SK-MEL-5 (cell line): ENCODE data around the gene DDX51. TPM values are rescaled to one million over a fixed set of nuclear protein-coding genes. Genes with fewer than 3 reads are reported as not detected.

Experiments used
- DNase-seq: peaks from one replicate; pipeline ENCODE4 v3.0.0-alpha.2; 2016; ENCODE audit warnings: low read depth, low spot score
- in situ Hi-C: cut with HindIII; loops from 2 replicates; pipeline ENCODE4 v1.10.0; 2016; ENCODE audit warnings: low sequenced_read_pairs, high pct_unique_total_duplicates, low pct_unique_long_range_greater_than_20kb
- total RNA-seq: library from RNA; depleted of rRNA; stranded (reverse); fragments of >200 nt; shearing (Covaris generic); gene quantifications from 2 replicates; pipeline ENCODE4 v1.2.3, GENCODE V29; 2014

The DDX51 gene
- total RNA-seq, 1 experiment from 2014 or later = 11.1 TPM

- no peak for DNase-seq
- in situ Hi-C loops = no loop called here
These were observed 16.5 kb upstream of the DDX51 start for GRCh38 chr12:132160601-132161035.

- in situ Hi-C loops = no loop called here
- no peak for DNase-seq
These were observed 15.9 kb upstream of the DDX51 start for GRCh38 chr12:132160016-132160415.

DNA sequence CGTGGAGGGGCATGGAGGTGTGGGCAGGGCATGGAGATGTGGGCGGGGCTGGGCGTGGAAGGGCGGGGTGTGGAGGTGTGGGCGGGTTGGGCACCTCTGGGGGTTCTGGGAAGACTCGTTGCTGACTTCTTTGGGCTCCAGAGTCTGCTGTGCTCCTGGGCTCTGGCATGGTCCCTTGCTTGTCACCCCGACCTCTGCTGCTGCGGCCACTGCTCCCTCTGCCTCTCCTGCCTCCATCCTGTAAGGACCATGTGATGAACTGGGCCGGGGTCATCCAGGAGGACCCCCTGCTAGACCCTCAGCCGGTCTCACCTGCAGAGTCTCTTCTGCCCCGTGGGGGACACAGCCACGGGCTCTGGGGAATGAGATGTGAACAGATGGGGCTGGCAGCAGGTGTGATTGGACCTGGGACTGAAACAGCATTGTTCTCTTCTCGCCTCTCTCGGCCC lies 15.5 kb upstream of the DDX51 start:
- no peak for DNase-seq
- in situ Hi-C loops = no loop called here

- in situ Hi-C loops = no loop called here
- no peak for DNase-seq
These were observed 14.8 kb upstream of the DDX51 start for GRCh38 chr12:132158677-132159554.

- no peak for DNase-seq
- in situ Hi-C loops = no loop called here
These were observed 13.8 kb upstream of the DDX51 start for GRCh38 chr12:132157733-132158409.

DNA sequence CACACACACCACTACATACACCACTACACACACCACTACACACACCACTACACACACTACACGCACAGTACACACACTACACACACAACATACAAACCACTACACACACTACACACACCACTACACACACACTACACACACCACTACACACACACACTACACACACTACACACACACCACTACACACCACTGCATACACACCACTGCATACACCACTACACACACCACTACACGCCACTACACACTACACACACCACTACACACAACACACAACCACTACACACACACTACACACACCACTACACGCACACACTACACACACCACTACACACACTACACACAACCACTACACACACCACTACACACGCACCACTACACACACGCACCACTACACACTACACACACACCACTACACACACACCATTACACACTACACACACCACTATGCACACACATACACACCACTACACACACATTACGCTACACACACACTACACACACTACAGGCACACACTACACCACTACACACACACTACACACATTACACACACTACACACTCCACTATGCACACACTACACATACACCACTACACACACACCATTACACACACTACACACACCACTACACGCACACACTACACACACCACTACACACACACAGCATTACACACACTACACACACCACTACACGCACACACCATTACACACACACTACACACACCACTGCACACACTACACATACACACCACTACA lies 12.6 kb upstream of the DDX51 start:
- no peak for DNase-seq
- in situ Hi-C loops = no loop called here

GRCh38 chr12:132155771-132156572 lies 11.9 kb upstream of the DDX51 start:
- in situ Hi-C loops = no loop called here
- DNase-seq = no peak

- no peak for DNase-seq
These were observed 11.0 kb upstream of the DDX51 start for GRCh38 chr12:132154941-132155770.

DNA sequence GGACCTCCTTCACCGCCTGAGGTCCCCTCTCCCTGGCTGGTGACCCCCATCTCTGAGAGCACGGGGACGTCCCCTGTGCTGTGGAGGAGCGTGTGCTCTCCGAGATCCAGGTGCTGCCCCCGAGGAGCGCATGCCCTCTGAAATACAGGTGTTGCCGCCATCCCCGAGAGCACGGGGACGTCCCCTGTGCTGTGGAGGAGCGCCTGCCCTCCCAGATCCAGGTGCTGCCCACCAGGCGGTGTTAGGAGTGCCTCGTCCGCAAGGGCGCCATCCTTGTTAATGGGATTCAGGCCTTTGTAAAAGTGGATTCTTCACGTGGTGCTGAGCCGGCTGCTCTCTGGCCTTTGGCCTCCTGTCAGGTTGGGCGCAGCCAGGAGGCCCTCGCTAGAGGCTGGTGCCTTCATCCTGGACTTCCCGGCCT lies 10.2 kb upstream of the DDX51 start:
- in situ Hi-C loops = no loop called here
- no peak for DNase-seq

More at GRCh38 chr12:132154941-132155770, 11.0 kb upstream of the DDX51 start:
- in situ Hi-C loops = no loop called here

DNA sequence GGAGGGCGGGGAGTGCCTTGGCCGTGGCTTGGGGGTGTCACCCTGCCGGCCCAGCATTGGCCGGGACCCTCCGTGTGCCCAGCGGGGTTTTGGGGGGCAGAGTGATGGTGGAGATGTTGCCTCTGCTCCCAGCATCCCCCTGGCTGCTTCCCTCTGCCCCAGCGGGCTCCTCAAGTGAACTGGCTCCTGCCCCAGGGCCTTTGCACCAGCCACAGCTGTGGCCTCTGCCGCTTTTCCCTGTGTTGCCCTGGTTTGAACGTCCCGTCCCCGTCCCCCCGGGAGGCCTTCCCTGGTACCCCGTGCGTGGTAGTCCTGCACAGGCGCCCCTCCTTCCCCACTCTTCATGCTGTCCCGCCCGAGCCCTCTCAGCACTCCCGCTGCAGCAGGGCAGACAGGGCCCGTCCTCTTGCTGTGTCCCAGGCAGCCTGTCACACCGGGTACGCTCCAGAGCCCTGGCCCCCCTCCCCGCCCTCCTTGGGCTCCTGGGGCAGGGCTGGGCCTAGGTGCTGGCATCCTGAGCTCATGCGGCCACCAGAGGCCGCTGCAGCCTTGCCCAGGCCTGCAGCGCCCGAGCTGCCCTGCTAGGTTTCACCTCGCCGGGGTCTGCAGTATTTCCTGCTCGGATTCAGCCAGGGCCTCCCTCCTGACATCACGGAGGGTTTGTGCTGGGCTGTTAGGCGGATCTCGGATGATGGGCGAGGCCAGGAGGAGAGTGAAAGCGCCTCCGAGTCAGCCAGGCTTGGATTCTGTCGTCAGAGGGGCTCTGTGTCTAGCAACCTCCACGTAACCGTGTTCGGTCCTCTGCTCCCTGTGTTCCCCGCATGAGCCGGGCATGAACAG lies 9.6 kb upstream of the DDX51 start:
- in situ Hi-C loops = no loop called here
- peak; percentile 77 for DNase-seq

GRCh38 chr12:132152953-132153352 lies 8.8 kb upstream of the DDX51 start:
- no peak for DNase-seq
- in situ Hi-C loops = no loop called here

- in situ Hi-C loops = no loop called here
- no peak for DNase-seq
These were observed 8.3 kb upstream of the DDX51 start for GRCh38 chr12:132152411-132152821.

GRCh38 chr12:132151766-132152410 lies 7.8 kb upstream of the DDX51 start:
- no peak for DNase-seq
- in situ Hi-C loops = no loop called here

GRCh38 chr12:132151145-132151765 lies 7.1 kb upstream of the DDX51 start:
- in situ Hi-C loops = no loop called here
- no peak for DNase-seq

DNA sequence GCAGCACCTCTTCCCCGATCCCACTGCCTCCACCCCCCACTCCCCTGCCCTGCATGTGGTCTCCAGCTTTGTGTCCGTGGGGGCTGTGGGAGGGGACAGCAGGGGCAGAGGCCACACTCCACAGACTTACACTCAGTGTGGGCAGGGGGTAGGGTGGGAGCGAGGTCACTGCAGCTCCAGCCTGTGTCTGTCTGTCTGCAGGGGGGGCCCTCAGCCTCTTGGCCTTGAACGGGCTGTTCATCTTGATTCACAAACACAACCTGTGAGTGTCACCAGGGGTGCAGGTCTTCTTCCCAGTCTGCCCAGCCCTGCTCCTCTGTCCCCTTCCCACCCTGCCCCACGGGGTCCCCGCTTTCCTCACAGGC lies 6.6 kb upstream of the DDX51 start:
- in situ Hi-C loops = no loop called here
- no peak for DNase-seq
